GM23248 (cell line): ENCODE results near the gene PLEKHJ1. TPM values are rescaled to one million over a fixed set of nuclear protein-coding genes. Genes with fewer than 3 reads are reported as not detected.

Experiments
- DNase-seq: peaks from one replicate; pipeline ENCODE4 v3.0.0-alpha.2; 2015
- H2AFZ ChIP-seq: fragments of 200-600 bp; sonication (generic); 2 replicates; pipeline ENCODE4 v1.6.1; 2016; ENCODE audit warnings: antibody characterized with exemption
- H3F3A ChIP-seq: fragments of 200-600 bp; sonication (generic); 2 replicates; pipeline ENCODE4 v1.6.1; 2016; ENCODE audit warnings: mild to moderate bottlenecking, antibody characterized with exemption, mixed run types; ENCODE audit not compliant: insufficient read depth
- H3K27ac ChIP-seq: fragments of 200-600 bp; sonication (generic); 2 replicates; pipeline ENCODE4 v1.5.1; 2016; ENCODE audit warnings: mild to moderate bottlenecking
- H3K27me3 ChIP-seq: fragments of 200-600 bp; sonication (generic); replicated peaks from 2 replicates; pipeline ENCODE4 v1.6.1; 2016; ENCODE audit warnings: mild to moderate bottlenecking; ENCODE audit not compliant: insufficient read depth
- H3K36me3 ChIP-seq: fragments of 200-600 bp; sonication (generic); 2 replicates; pipeline ENCODE4 v1.6.1; 2016; ENCODE audit warnings: low read depth, mild to moderate bottlenecking
- H3K4me1 ChIP-seq: fragments of 200-600 bp; sonication (generic); 2 replicates; pipeline ENCODE4 v1.6.1; 2016; ENCODE audit warnings: mild to moderate bottlenecking; ENCODE audit not compliant: insufficient read depth
- H3K4me2 ChIP-seq: fragments of 200-600 bp; sonication (generic); one replicate; pipeline ENCODE4 v1.6.1; 2016; ENCODE audit warnings: mild to moderate bottlenecking; ENCODE audit not compliant: unreplicated experiment
- H3K4me3 ChIP-seq: fragments of 200-600 bp; sonication (generic); 2 replicates; pipeline ENCODE4 v1.5.1; 2016; ENCODE audit warnings: mild to moderate bottlenecking
- H3K79me2 ChIP-seq: fragments of 200-600 bp; sonication (generic); 2 replicates; pipeline ENCODE4 v1.6.1; 2016; ENCODE audit warnings: mild to moderate bottlenecking; ENCODE audit not compliant: insufficient read depth
- H3K9ac ChIP-seq: fragments of 200-600 bp; sonication (generic); 2 replicates; pipeline ENCODE4 v1.6.1; 2016; ENCODE audit warnings: mild to moderate bottlenecking
- H3K9me2 ChIP-seq: fragments of 200-600 bp; sonication (generic); 2 replicates; pipeline ENCODE4 v1.6.1; 2016; ENCODE audit warnings: mixed run types, mild to moderate bottlenecking, moderate library complexity; ENCODE audit not compliant: insufficient read depth
- H3K9me3 ChIP-seq: fragments of 200-600 bp; sonication (generic); one replicate; pipeline ENCODE4 v1.6.1; 2017; ENCODE audit warnings: low read depth
- H4K20me1 ChIP-seq: fragments of 200-600 bp; sonication (generic); 2 replicates; pipeline ENCODE4 v1.6.0; 2016; ENCODE audit not compliant: insufficient read depth
- EZH2 ChIP-seq: fragments of 200-600 bp; sonication (generic); IDR thresholded peaks from 2 replicates; pipeline ENCODE4 v1.6.1; 2018; ENCODE audit warnings: antibody characterized with exemption, mild to moderate bottlenecking; ENCODE audit not compliant: insufficient read depth, poor library complexity, severe bottlenecking
- EZH2phosphoT487 ChIP-seq: fragments of 200-600 bp; sonication (generic); IDR thresholded peaks from 2 replicates; pipeline ENCODE4 v1.6.1; 2018; ENCODE audit warnings: antibody characterized with exemption, moderate library complexity, mild to moderate bottlenecking, low read depth; ENCODE audit not compliant: insufficient read depth
- WGBS, 2 experiments: methylation state at CpG; one replicate each; pipeline ENCODE4 v1.1.6; 2015 to 2017; ENCODE audit warnings: low lambda C conversion rate in 2 of 2, low coverage in 1 of 2; ENCODE audit errors: missing lambda C conversion rate in 2 of 2; 5-methylcytosine and 5-hydroxymethylcytosine counted together
- in situ Hi-C: fragments of 300-500 bp; cut with MboI; formaldehyde crosslinking; loops from 2 replicates; pipeline ENCODE4 v1.15.0; 2020
- polyA plus RNA-seq: library from polyadenylated mRNA; unstranded; fragments of >200 nt; fragmentation: Nextera tagmentation; extraction: Ambion mirVana; gene quantifications from 2 replicates; pipeline ENCODE4 v1.2.1, GENCODE V29; 2016
- total RNA-seq: library from RNA; depleted of rRNA; stranded (reverse); fragments of >200 nt; shearing (Covaris generic); gene quantifications from 2 replicates; pipeline ENCODE4 v1.2.3, GENCODE V29; 2014

Gene PLEKHJ1
- total and polyA plus RNA-seq, 2 experiments from 2014 or later: 62.3 to 68.3 TPM

DNA sequence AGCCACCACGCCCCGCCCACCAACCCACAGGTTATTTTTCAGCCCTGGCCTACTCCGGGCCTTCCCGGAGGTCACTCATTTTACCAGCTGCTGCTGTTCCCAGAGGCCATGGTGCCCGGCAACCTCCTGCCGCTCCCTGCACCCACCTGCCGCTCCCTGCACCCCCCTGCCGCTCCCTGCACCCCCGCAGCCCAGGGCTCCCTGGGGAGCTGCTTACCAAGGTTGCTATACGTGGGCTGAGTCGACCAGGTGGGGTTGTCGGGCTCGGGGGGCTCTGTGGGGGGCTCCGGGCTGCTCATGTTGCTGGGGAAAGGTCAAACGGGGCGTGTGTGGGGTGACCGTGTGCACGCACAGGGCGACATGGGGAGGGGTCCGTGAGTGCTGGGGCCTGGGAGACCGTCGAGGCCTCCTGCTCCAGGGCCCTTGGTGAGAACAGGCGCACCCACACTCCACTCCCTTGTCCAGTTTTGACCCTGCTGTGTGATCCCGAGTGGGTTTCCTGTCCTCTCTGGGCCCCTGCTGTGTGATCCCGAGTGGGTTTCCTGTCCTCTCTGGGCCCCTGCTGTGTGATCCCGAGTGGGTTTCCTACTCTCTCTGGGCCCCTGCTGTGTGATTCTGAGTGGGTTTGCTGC lies 44.6 kb upstream of the PLEKHJ1 start:
- no peaks in the 10 kb centered on the region for H3K36me3 ChIP-seq
- no peaks in the 10 kb centered on the region for H4K20me1 ChIP-seq
- no peak overlapping the region for H3K9ac ChIP-seq
- no peak for DNase-seq
- H3K79me2 ChIP-seq: no peaks in the 10 kb centered on the region
- TF ChIP-seq EZH2phosphoT487 (no peak), EZH2 (no peak)
- H3K27ac ChIP-seq: no peak overlapping the region
- H3K4me1 ChIP-seq: no peaks in the 10 kb centered on the region
- no peak overlapping the region for H2AFZ ChIP-seq
- WGBS, 2 experiments: 75 to 82% methylated on average over 24 to 26 of the region's 26 CpGs
- H3K9me2 ChIP-seq: no peaks in the 10 kb centered on the region
- no peaks in the 10 kb centered on the region for H3F3A ChIP-seq
- no peak overlapping the region for H3K4me3 ChIP-seq
- H3K9me3 ChIP-seq: no peaks in the 10 kb centered on the region
- no peaks in the 10 kb centered on the region for H3K27me3 ChIP-seq
- in situ Hi-C loops: loop anchor here (10.0 kb wide), 1 partner anchor 104 kb away; no protein-coding TSS in a partner anchor
- no peak overlapping the region for H3K4me2 ChIP-seq

DNA sequence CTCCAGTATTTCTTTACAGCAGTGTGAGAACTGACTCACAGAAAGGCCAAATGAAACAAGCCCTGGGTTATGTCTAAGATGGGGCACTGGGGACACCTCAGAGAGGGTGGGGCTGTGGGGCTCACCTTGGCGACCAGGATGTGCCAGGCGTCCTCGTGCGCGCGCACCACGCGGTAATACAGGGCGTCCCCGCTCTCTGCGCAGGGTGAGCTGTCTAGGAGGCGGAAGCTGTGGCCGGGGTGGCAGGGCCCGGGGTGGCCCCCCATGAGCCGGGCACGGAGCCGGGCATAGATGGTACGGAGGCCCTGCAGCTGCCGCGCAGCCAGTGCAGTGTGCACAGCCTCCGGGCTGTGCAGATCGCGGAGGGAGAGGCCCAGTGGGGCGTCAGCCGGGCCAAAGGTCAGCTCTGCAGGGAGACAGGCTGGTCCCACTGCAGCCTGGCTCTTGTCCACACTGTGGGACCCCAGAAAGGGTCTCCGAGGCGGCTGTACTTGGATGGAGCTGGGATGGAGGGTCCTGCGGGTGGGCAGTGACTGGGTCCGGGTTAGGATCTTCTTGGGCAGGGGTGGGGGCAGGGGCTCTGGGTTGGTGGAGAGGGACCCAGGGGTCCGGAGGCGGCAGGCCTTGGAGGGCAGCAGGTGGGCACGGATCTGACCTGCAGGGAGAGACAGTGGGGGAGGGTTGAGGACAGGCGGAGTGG lies 42.5 kb upstream of the PLEKHJ1 start:
- Histone ChIP-seq H3K79me2 (peaks cover 21% of the 10 kb centered on the region), H3K36me3 (no peaks in the 10 kb centered on the region), H4K20me1 (peaks cover 8% of the 10 kb centered on the region), H3K4me3 (no peak overlapping the region), H3K4me2 (no peak overlapping the region), H3K9me2 (no peaks in the 10 kb centered on the region), H3K9ac (no peak overlapping the region), H3K9me3 (no peaks in the 10 kb centered on the region), H3K4me1 (peaks cover 4% of the 10 kb centered on the region), H3K27ac (no peak overlapping the region), H2AFZ (no peak overlapping the region), H3F3A (peaks cover 6% of the 10 kb centered on the region), H3K27me3 (no peaks in the 10 kb centered on the region)
- in situ Hi-C loops: no loop called here
- DNase-seq: peak; percentile 16
- TF ChIP-seq EZH2phosphoT487: no peak
- no peak for TF ChIP-seq EZH2
- 78 to 85% methylated on average over 14 to 25 of the region's 33 CpGs for WGBS, 2 experiments

DNA sequence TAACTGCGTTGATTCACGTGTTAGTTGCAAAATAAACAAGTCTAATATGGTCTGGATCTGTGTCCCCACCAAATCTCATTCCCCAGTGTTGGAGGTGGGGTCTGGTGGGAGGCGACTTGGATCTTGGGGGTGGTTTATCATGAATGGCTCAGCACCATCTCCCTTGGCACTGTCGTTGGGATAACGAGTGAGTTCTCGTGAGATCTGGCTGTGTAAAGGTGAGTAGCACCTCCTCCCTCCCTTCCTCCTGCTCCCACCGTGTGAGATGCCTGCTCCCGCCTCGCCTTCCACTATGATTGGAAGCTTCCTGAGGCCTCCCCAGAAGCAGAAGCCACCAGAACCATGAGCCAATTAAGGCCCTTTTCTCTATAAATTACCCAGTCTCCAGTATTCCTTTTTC lies 41.0 kb upstream of the PLEKHJ1 start:
- Histone ChIP-seq H3K27me3 (no peaks in the 10 kb centered on the region), H3K9ac (no peak overlapping the region), H3K4me1 (peaks cover 12% of the 10 kb centered on the region), H3K9me3 (no peaks in the 10 kb centered on the region), H3K79me2 (peaks cover 35% of the 10 kb centered on the region), H3K36me3 (no peaks in the 10 kb centered on the region; the same call in 1 of the 2 replicates), H3K4me2 (no peak overlapping the region), H3K4me3 (no peak overlapping the region), H4K20me1 (peaks cover 11% of the 10 kb centered on the region), H2AFZ (no peak overlapping the region), H3K9me2 (no peaks in the 10 kb centered on the region), H3K27ac (no peak overlapping the region), H3F3A (peaks cover 6% of the 10 kb centered on the region)
- DNase-seq: no peak
- in situ Hi-C loops: no loop called here
- TF ChIP-seq EZH2phosphoT487 (no peak), EZH2 (no peak)
- WGBS, 2 experiments: 80% methylated on average over 9 of the region's 9 CpGs

DNA sequence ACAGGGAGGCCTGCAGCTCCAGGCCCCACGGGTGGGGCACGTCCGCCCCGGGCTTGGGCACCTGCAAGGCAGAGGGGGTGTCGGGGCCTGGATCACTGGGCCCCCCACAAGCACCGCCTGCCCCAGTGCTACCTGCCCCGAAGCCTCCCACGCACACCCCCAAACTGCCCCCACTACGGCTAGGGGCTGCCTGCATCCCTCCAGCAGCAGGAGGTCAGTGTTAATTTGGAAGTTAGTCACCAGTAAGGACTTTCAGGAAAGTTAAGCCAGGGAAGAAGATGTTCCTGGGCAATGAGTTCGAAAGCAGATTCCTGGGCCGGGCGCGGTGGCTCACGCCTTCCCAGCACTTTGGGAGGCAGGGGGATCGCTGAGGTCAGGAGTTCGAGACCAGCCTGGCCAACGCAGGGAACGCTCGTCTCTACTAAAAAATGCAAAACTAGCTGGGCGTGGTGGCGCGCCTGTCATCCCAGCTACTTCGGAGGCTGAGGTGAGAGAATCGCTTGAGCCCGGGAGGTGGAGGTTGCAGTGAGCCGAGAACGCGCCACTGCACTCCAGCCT lies 40.4 kb upstream of the PLEKHJ1 start:
- no peaks in the 10 kb centered on the region for H3K9me3 ChIP-seq
- H3K4me1 ChIP-seq: peaks cover 12% of the 10 kb centered on the region
- H3F3A ChIP-seq: peaks cover 6% of the 10 kb centered on the region
- TF ChIP-seq EZH2phosphoT487 (no peak), EZH2 (no peak)
- no peaks in the 10 kb centered on the region for H3K27me3 ChIP-seq
- H2AFZ ChIP-seq: no peak overlapping the region
- in situ Hi-C loops: no loop called here
- H3K79me2 ChIP-seq: peaks cover 42% of the 10 kb centered on the region
- 94 to 97% methylated on average over 21 to 28 of the region's 28 CpGs for WGBS, 2 experiments
- no peak for DNase-seq
- no peaks in the 10 kb centered on the region; the same call in 1 of the 2 replicates for H3K36me3 ChIP-seq
- H3K9me2 ChIP-seq: no peaks in the 10 kb centered on the region
- H3K9ac ChIP-seq: no peak overlapping the region
- peaks cover 15% of the 10 kb centered on the region for H4K20me1 ChIP-seq
- no peak overlapping the region for H3K4me3 ChIP-seq
- no peak overlapping the region for H3K4me2 ChIP-seq
- no peak overlapping the region for H3K27ac ChIP-seq
